GM19099 (cell line): ENCODE results near the gene FAM118A.

Source experiments
- POLR2A ChIP-seq: IDR thresholded peaks from 3 replicates; pipeline ENCODE4 v1.6.1; 2011; ENCODE audit warnings: low read depth; ENCODE audit not compliant: insufficient read length; ENCODE audit errors: extremely low read depth

The FAM118A gene

GRCh38 chr22:45309422-45310227 is at the start of gene FAM118A:
Gene FAM118A, plus strand, starts transcription at chr22:45309934. Its CDS starts 12,446 bp downstream, at chr22:45322380.
- TF ChIP-seq POLR2A, result peak; percentile 80

DNA sequence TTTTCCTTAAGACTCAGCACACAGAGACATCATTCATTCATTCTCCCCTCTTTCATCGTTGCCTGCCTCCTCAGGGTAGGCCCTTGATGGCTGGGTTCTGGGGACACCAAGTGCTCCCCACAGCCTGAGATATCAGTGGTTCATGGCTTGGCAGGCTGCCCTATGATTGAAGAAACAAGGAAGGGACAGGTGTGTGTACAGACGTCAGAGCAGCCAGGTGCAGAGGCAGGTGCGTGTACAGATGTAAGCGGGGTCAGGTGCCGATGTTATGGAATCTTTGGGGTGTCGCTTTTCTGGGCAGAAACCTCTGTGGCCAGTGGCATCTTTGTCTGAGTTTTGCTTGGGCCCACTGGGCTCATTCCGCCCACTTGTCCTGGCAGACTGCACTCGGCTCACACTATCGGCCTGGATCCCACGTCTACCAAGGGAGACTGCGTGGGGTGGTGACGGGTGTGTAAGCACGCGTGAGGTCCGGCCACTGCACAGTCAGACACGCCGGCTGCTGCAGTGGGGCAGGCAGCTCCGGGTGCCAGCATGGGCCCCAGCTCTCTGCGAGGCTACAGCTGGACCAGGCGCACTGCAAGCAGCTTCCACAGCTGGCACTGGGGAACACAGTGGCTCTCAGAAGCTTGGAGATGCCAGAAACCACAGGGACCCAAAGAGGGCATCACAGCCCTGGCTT is 48.2 kb upstream of the FAM118A start:
- no peak for TF ChIP-seq POLR2A

- TF ChIP-seq POLR2A, result no peak
Observed at GRCh38 chr22:45262195-45262930, 47.4 kb upstream of the FAM118A start.

DNA sequence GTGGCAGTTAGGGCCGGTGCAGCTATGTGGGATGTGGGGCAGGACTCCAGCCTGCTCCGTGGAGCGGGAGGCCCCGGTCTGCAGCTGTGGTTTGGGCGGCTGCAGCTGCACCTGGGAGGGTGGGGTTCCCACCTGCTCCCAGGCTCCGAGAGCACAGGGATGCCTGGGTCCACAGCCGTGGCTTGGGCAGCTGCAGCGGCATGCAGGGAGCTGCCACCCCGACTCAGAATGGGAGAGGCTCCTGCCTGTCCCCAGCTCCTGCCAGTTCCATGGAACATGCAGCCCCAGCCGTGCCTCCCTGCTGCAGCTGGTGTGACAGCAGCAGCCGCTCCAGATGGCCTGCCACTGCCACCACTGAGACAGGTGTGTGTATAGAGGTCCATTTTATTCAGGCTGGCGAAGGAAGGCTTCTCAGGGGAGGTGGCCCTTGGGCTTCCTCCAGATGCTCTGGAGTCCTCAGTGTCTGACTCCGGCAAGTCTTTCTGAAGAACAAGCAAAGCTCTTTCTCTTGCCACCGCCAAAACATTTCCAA is 46.7 kb upstream of the FAM118A start:
- no peak for TF ChIP-seq POLR2A

DNA sequence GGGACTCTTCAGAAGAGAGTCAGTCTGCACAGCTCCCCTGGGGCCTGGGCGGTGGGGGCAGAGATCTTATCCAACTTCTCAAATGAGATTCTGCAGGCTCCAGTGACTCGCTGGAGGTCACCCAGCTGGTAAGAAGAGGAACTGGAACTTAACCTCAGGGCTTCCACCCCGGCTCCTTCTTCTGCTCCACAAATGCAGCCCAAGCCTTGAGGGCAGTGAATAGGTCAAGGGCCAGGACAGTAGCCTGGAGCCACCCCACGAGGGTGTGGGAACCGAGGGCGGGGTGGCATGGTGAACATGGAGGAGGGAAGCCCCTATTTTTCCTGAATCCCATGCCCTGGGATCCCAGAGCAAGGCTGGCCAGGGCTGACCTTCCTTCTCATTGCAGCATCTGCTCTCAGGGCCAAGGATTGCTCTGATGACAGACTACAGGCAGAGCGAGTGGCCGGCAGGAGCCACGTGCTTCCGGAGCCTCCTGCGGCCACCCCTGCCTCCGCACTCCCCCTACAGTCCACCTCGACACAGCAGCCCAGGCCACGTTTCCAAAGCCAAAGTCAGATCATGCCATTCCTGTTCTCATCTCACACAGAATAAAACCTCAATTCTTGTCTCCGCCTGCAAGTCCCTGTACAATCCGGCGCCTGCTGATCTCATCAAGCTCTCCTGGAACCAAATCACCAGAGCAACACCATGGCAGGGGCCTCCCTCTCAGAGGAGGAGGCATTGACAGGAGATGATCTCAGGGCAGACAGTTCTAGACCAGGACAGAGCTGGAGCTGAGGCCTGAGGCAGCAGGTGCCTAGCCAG is 46.1 kb upstream of the FAM118A start:
- no peak for TF ChIP-seq POLR2A

GRCh38 chr22:45265535-45265934 is 44.2 kb upstream of the FAM118A start:
- TF ChIP-seq POLR2A, result no peak

GRCh38 chr22:45268167-45268957 is 41.4 kb upstream of the FAM118A start:
- no peak for TF ChIP-seq POLR2A

- no peak for TF ChIP-seq POLR2A
Observed at GRCh38 chr22:45268958-45269844, 40.5 kb upstream of the FAM118A start.

- no peak for TF ChIP-seq POLR2A
Observed at GRCh38 chr22:45270095-45271020, 39.4 kb upstream of the FAM118A start.

- no peak for TF ChIP-seq POLR2A
Observed at GRCh38 chr22:45271667-45272201, 38.0 kb upstream of the FAM118A start.

DNA sequence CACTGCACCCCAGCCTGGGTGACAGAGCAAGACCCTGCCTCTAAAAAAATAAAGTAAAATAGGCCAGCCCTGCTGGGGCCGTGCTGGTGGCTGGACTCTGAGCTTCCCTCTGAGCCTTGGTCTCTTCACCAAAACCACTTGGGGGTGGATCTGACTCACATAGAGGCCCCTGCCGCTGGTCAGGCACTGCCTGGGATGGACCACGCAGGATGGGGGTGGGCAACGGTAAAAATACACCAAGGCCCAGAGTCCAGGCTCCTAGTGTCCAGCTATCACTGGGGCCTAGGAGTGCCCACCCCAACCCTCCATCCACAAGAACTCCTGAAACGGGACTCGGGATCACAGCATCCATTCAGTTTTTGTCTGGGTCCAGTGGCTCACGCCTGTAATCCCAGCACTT is 37.2 kb upstream of the FAM118A start:
- TF ChIP-seq POLR2A, result no peak

GRCh38 chr22:45273452-45274075 is 36.2 kb upstream of the FAM118A start:
- no peak for TF ChIP-seq POLR2A
